ENCODE data around the gene FMOD.

FMOD gene

DNA sequence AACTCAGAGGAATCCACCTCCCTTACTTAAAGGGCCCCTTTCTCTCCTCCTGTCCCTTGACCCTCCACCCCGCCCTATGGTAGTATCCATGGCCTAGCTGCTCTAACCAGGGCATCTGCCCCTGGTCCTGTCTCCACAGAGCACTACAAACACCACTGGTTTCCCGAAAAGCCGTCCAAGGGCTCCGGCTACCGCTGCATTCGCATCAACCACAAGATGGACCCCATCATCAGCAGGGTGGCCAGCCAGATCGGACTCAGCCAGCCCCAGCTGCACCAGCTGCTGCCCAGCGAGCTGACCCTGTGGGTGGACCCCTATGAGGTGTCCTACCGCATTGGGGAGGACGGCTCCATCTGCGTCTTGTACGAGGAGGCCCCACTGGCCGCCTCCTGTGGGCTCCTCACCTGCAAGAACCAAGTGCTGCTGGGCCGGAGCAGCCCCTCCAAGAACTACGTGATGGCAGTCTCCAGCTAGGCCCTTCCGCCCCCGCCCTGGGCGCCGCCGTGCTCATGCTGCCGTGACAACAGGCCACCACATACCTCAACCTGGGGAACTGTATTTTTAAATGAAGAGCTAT lies 43.9 kb downstream of the FMOD start:
- H3K27me3 ChIP-seq (ENCODE audit: control insufficient read depth in 2 of 2, insufficient read depth in 2 of 2, low read length in 2 of 2), result no peaks in the 10 kb centered on the region
- H3K4me1 ChIP-seq (ENCODE audit: control insufficient read depth in 2 of 2, insufficient read depth in 2 of 2, low read length in 2 of 2), result peaks cover 32 to 39% of the 10 kb centered on the region in 2 donors
- peak overlapping the region; percentile 93 for H3K4me3 ChIP-seq (ENCODE audit: low read length in 2 of 2)
- H3K9me3 ChIP-seq (ENCODE audit: control insufficient read depth in 2 of 2, low read length in 2 of 2), result no peaks in the 10 kb centered on the region
- H3K36me3 ChIP-seq (ENCODE audit: control insufficient read depth in 2 of 2, insufficient read depth in 2 of 2, low read length in 2 of 2), result peaks cover 26 to 33% of the 10 kb centered on the region in 2 donors
- H3K27ac ChIP-seq (ENCODE audit: low read depth in 2 of 2, low read length in 2 of 2), result peak overlapping the region; percentile 97 to 99
- peak overlapping the region; percentile 100 for H3K9ac ChIP-seq (ENCODE audit: low read depth in 1 of 2, low read length in 2 of 2)

DNA sequence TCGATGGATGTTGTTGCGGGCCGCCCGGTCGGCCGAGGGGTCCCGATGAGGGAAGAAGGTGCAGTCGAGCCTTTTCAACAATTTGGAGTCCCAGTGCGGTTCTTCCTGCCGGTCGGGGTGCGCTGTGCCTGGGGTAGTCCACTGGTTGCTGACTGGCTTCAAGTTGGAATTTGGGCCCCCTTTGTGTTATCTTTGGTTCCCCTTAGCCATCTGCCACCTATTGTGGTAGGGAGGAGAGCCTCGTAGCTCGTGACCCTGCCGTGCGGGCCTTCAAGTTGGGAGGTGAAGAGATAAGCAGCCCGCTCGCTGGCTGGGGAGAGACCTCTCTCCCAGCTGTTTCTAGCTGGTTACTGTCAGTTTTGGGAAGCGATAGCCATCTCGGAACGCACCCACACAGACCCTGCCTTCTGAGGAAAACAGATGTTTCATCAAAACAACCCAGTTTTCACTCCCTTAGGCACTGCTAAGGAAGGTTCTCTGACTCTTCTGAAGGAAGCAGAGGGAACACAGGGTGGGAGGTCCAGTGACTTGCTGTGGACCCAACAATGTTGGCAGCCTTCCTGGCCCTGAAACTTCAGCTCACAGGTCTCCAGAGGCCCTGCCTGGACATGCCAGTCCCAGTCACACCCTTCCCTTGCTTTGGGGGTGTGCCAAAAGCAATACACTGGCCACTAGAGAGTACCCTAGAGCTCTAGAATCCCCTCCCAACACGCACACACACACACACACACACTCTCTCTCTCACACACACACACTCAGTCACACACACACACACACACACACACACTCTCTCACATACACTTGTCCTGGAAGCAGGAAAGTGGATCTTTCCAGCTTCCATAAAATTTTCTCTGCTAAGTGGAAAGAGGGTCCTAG lies 44.6 kb downstream of the FMOD start:
- H3K36me3 ChIP-seq (ENCODE audit: control insufficient read depth in 2 of 2, insufficient read depth in 2 of 2, low read length in 2 of 2), result peaks cover 26 to 33% of the 10 kb centered on the region in 2 donors
- H3K4me3 ChIP-seq (ENCODE audit: low read length in 2 of 2), result peak overlapping the region; percentile 93
- H3K27me3 ChIP-seq (ENCODE audit: control insufficient read depth in 2 of 2, insufficient read depth in 2 of 2, low read length in 2 of 2), result no peaks in the 10 kb centered on the region
- H3K9ac ChIP-seq (ENCODE audit: low read depth in 1 of 2, low read length in 2 of 2), result peak overlapping the region; percentile 100
- H3K27ac ChIP-seq (ENCODE audit: low read depth in 2 of 2, low read length in 2 of 2), result peak overlapping the region; percentile 97 to 99
- H3K9me3 ChIP-seq (ENCODE audit: control insufficient read depth in 2 of 2, low read length in 2 of 2), result no peaks in the 10 kb centered on the region
- H3K4me1 ChIP-seq (ENCODE audit: control insufficient read depth in 2 of 2, insufficient read depth in 2 of 2, low read length in 2 of 2), result peaks cover 32 to 39% of the 10 kb centered on the region in 2 donors

DNA sequence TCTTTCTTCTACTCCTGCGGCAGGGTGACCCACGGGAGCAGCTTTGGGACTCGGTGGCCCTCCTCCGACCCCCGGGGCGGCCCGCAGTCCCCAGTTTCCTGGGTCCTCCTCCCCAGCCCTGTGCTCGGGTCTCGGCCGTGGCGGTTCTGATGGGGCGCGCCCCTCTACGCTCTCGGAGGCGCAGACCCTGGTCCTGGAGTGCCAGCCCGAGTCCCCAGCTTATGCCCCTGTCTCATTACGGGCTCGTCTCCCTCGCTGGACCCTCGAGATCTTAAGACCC lies 45.2 kb downstream of the FMOD start:
- peak overlapping the region; percentile 97 to 99 for H3K27ac ChIP-seq (ENCODE audit: low read depth in 2 of 2, low read length in 2 of 2)
- H3K4me1 ChIP-seq (ENCODE audit: control insufficient read depth in 2 of 2, insufficient read depth in 2 of 2, low read length in 2 of 2), result peaks cover 36 to 39% of the 10 kb centered on the region in 2 donors
- no peaks in the 10 kb centered on the region for H3K27me3 ChIP-seq (ENCODE audit: control insufficient read depth in 2 of 2, insufficient read depth in 2 of 2, low read length in 2 of 2)
- peak overlapping the region; percentile 93 for H3K4me3 ChIP-seq (ENCODE audit: low read length in 2 of 2)
- peak overlapping the region; percentile 100 for H3K9ac ChIP-seq (ENCODE audit: low read depth in 1 of 2, low read length in 2 of 2)
- no peaks in the 10 kb centered on the region for H3K9me3 ChIP-seq (ENCODE audit: control insufficient read depth in 2 of 2, low read length in 2 of 2)
- H3K36me3 ChIP-seq (ENCODE audit: control insufficient read depth in 2 of 2, insufficient read depth in 2 of 2, low read length in 2 of 2), result peaks cover 26 to 31% of the 10 kb centered on the region in 2 donors

DNA sequence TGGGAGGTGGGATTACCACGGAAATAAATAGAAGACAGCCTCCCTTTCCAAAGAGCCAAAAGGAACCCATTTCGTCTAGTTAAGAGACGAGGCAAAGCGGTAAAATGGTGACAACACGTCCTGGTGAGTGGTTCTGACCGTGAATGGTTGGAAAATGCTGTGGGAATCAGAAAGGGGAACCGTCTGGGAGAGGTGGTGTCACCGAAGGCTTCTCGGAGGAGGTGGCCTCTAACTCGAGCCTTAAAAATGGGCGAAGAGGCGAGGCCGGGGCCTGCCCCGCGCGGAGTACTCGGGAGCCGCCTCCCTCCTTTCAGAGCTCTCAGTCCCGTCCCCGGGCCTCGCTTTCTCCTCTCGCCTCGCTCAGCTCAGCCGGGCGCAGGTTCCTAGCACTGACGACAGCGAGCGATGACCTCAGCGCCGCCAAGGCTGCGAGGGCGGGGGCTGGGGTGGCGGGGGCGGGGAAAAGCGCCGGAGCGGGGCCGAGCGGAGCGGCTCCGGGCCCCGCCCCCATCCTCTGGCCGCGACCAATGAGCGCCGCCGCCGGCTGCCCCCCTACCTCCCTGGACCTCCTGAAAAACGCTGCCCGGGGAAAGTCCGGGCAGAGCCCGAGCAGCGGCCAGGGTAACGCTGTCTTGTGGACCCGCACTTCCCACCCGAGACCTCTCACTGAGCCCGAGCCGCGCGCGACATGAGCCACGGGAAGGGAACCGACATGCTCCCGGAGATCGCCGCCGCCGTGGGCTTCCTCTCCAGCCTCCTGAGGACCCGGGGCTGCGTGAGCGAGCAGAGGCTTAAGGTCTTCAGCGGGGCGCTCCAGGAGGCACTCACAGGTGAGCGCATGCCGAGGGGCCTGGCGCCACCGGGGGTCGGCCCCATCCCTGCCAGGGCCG lies 45.8 kb downstream of the FMOD start, which contains the start of gene BTG2:
TSS of gene BTG2 (plus strand) at position 601 of the 890 bp plus-strand sequence. CDS start at position 689, 88 bp downstream.
- peak within 1 kb of the TSS; percentile 97 to 99 for H3K27ac ChIP-seq (ENCODE audit: low read depth in 2 of 2, low read length in 2 of 2)
- H3K9me3 ChIP-seq (ENCODE audit: control insufficient read depth in 2 of 2, low read length in 2 of 2), result no peaks in the 10 kb centered on the region
- H3K36me3 ChIP-seq (ENCODE audit: control insufficient read depth in 2 of 2, insufficient read depth in 2 of 2, low read length in 2 of 2), result peaks cover 23 to 30% of the 10 kb centered on the region in 2 donors
- H3K9ac ChIP-seq (ENCODE audit: low read depth in 1 of 2, low read length in 2 of 2), result peak within 1 kb of the TSS; percentile 100
- H3K4me1 ChIP-seq (ENCODE audit: control insufficient read depth in 2 of 2, insufficient read depth in 2 of 2, low read length in 2 of 2), result peaks cover 36 to 39% of the 10 kb centered on the region in 2 donors
- H3K27me3 ChIP-seq (ENCODE audit: control insufficient read depth in 2 of 2, insufficient read depth in 2 of 2, low read length in 2 of 2), result no peaks in the 10 kb centered on the region
- H3K4me3 ChIP-seq (ENCODE audit: low read length in 2 of 2), result peak within 1 kb of the TSS; percentile 93

DNA sequence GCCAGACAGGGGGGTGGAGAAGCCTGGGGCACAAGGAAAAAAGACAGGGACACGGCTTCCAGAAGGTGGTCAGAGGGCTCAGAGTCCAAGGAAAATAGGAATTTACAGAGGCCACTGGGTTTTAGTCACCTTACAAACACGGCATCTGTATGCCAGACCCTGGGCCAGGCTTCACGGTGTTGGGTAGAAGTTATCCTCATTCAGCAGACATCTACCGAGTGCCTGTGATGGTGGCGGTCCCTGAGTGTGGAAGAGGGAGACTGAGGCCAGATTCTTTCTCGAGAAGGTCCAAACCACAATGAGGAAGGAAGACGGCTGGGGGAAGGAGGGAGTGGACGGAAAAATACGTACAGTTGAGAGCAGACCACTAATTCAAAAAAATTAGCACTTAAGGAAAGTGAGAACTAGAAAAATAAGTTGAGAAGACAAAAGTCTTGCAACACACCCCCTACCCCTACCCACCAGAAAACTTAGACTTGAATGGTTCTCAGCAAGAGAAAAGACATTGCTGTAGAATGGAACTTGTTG lies 46.5 kb downstream of the FMOD start:
- peaks cover 18 to 24% of the 10 kb centered on the region in 2 donors for H3K36me3 ChIP-seq (ENCODE audit: control insufficient read depth in 2 of 2, insufficient read depth in 2 of 2, low read length in 2 of 2)
- H3K9me3 ChIP-seq (ENCODE audit: control insufficient read depth in 2 of 2, low read length in 2 of 2), result no peaks in the 10 kb centered on the region
- H3K4me3 ChIP-seq (ENCODE audit: low read length in 2 of 2), result peak overlapping the region; percentile 61 to 78
- peaks cover 32 to 39% of the 10 kb centered on the region in 2 donors for H3K4me1 ChIP-seq (ENCODE audit: control insufficient read depth in 2 of 2, insufficient read depth in 2 of 2, low read length in 2 of 2)
- peak overlapping the region; percentile 85 to 99 for H3K27ac ChIP-seq (ENCODE audit: low read depth in 2 of 2, low read length in 2 of 2)
- peak overlapping the region; percentile 92 to 96 for H3K9ac ChIP-seq (ENCODE audit: low read depth in 1 of 2, low read length in 2 of 2)
- no peaks in the 10 kb centered on the region for H3K27me3 ChIP-seq (ENCODE audit: control insufficient read depth in 2 of 2, insufficient read depth in 2 of 2, low read length in 2 of 2)

DNA sequence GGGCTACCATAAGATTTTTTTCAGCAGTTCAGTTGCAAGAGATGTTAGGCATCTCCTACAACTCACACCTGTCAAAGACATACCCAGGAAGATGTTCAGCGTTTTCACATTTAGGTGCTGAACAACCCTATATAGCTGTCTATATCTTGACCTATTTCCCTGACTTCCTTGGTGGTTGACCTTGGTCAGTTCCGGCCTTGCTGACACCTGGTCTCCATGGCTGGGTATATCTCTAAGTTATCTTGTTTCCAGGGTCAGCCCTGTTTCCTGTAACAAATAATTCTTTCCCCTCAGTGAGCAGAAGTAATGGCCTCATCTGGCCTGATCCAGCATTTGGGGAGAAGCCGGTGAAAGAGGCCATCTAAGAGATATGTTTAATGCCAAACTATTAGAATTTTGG lies 48.0 kb downstream of the FMOD start:
- H3K27ac ChIP-seq (ENCODE audit: low read depth in 2 of 2, low read length in 2 of 2), result peak overlapping the region in 1 of 2 donors; percentile 16
- no peaks in the 10 kb centered on the region for H3K27me3 ChIP-seq (ENCODE audit: control insufficient read depth in 2 of 2, insufficient read depth in 2 of 2, low read length in 2 of 2)
- no peaks in the 10 kb centered on the region for H3K9me3 ChIP-seq (ENCODE audit: control insufficient read depth in 2 of 2, low read length in 2 of 2)
- H3K4me3 ChIP-seq (ENCODE audit: low read length in 2 of 2), result no peak overlapping the region
- peaks cover 17 to 25% of the 10 kb centered on the region in 2 donors for H3K4me1 ChIP-seq (ENCODE audit: control insufficient read depth in 2 of 2, insufficient read depth in 2 of 2, low read length in 2 of 2)
- H3K9ac ChIP-seq (ENCODE audit: low read depth in 1 of 2, low read length in 2 of 2), result no peak overlapping the region
- H3K36me3 ChIP-seq (ENCODE audit: control insufficient read depth in 2 of 2, insufficient read depth in 2 of 2, low read length in 2 of 2), result peaks cover 5 to 9% of the 10 kb centered on the region in 2 donors

DNA sequence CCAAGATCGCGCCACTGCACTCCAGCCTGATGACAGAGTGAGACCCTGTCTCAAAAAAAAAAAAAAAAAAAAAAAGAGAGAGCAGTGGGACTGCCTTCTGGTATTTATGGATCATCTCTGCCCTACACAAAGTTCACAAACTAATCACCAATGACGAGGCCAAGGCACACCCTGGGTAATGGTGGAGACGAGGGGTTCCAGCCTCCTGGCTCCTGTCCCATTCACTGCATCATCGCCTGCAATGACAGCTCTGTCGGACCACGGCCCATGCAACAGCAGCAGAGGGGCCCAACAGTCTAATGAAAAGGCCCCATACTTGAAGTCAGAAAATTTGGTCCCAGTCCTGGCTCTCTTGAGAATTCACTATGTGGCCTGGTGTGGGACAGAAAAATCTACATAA lies 48.5 kb downstream of the FMOD start:
- Histone ChIP-seq H3K4me1 (ENCODE audit: control insufficient read depth in 2 of 2, insufficient read depth in 2 of 2, low read length in 2 of 2) (peaks cover 12 to 20% of the 10 kb centered on the region in 2 donors), H3K27ac (ENCODE audit: low read depth in 2 of 2, low read length in 2 of 2) (peak overlapping the region in 1 of 2 donors; percentile 16)

DNA sequence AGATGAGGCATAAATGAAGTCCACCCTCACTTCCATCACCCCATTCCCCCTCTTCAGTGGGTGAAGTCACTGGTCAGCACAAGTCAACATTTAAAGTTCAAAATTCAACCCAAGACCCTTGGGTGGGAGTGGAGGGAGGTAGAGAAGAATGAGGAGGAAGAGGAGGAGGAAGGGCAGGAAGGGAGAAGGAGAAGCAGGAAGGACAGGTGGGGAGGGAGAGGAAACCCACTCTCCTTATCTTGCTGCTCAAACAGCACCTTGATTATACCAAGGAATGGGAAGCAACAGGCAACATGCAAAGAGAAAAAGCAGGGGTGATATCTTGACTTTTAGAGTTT lies 49.6 kb downstream of the FMOD start:
- Histone ChIP-seq H3K27me3 (ENCODE audit: control insufficient read depth in 2 of 2, insufficient read depth in 2 of 2, low read length in 2 of 2) (no peaks in the 10 kb centered on the region), H3K9me3 (ENCODE audit: control insufficient read depth in 2 of 2, low read length in 2 of 2) (no peaks in the 10 kb centered on the region), H3K9ac (ENCODE audit: low read depth in 1 of 2, low read length in 2 of 2) (no peak overlapping the region), H3K4me3 (ENCODE audit: low read length in 2 of 2) (no peak overlapping the region), H3K27ac (ENCODE audit: low read depth in 2 of 2, low read length in 2 of 2) (peak overlapping the region in 1 of 2 donors; percentile 77), H3K4me1 (ENCODE audit: control insufficient read depth in 2 of 2, insufficient read depth in 2 of 2, low read length in 2 of 2) (peaks cover 10 to 14% of the 10 kb centered on the region in 2 donors), H3K36me3 (ENCODE audit: control insufficient read depth in 2 of 2, insufficient read depth in 2 of 2, low read length in 2 of 2) (no peaks in the 10 kb centered on the region)

More for the DNA sequence above, 48.5 kb downstream of the FMOD start:
- peaks cover under 1 to 5% of the 10 kb centered on the region in 2 donors for H3K36me3 ChIP-seq (ENCODE audit: control insufficient read depth in 2 of 2, insufficient read depth in 2 of 2, low read length in 2 of 2)
- no peak overlapping the region for H3K4me3 ChIP-seq (ENCODE audit: low read length in 2 of 2)
- no peaks in the 10 kb centered on the region for H3K27me3 ChIP-seq (ENCODE audit: control insufficient read depth in 2 of 2, insufficient read depth in 2 of 2, low read length in 2 of 2)
- H3K9ac ChIP-seq (ENCODE audit: low read depth in 1 of 2, low read length in 2 of 2), result no peak overlapping the region
- H3K9me3 ChIP-seq (ENCODE audit: control insufficient read depth in 2 of 2, low read length in 2 of 2), result no peaks in the 10 kb centered on the region

DNA sequence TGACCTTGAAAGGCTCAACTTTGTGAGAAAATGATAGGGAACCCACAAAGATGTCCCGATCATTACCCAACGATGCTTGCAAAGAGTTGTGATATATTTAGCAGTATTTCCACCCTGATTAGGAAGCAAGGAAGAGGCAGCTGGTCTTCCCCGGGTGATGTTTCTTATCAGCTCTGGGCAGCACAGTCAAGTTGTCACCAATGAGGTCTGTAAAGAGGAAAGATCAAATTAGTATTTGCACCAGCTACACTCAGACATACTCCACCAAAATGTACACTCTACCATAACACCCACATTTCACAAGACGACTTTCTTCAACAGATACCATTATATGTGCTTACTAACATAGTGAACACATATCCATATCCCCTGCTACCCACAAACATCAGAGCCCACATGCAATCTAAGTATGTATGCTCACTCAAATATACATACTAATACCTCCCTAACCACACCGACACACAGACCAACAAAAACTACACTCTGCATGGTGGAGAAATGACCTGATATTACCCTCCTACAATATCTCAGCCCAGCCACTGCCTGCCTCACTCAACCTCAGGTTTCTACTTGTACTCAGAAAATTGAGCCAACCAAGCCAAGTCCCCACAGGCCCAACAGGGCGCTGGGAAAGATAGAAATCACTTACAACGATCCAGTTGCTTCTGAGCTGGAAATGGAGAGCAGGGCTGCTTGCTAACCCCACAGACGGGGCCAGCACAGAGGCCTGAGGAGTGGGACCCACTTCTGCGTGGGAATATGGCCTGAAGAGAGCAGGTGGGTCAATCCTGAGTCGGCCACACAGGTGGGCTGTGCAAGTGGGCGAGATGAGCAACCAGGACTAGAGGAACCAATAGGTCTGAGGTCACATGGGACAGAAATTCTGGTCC lies 50.2 kb downstream of the FMOD start:
- Histone ChIP-seq H3K27me3 (ENCODE audit: control insufficient read depth in 2 of 2, insufficient read depth in 2 of 2, low read length in 2 of 2) (no peaks in the 10 kb centered on the region), H3K4me1 (ENCODE audit: control insufficient read depth in 2 of 2, insufficient read depth in 2 of 2, low read length in 2 of 2) (peaks cover 10 to 14% of the 10 kb centered on the region in 2 donors), H3K27ac (ENCODE audit: low read depth in 2 of 2, low read length in 2 of 2) (peak overlapping the region; percentile 23 to 77), H3K9me3 (ENCODE audit: control insufficient read depth in 2 of 2, low read length in 2 of 2) (no peaks in the 10 kb centered on the region), H3K36me3 (ENCODE audit: control insufficient read depth in 2 of 2, insufficient read depth in 2 of 2, low read length in 2 of 2) (no peaks in the 10 kb centered on the region), H3K4me3 (ENCODE audit: low read length in 2 of 2) (peak overlapping the region in 1 of 2 donors; percentile 1), H3K9ac (ENCODE audit: low read depth in 1 of 2, low read length in 2 of 2) (peak overlapping the region in 1 of 2 donors; percentile 10)

All from mucosa of rectum (tissue), 2 donors.